Measurements from ENCODE around the gene RAB42.
"Not testable (repeated sequence)": the region's sequence is repeated elsewhere in the genome, so short reads cannot be mapped to it uniquely, and the experiment has no call there.

RAB42 gene

DNA sequence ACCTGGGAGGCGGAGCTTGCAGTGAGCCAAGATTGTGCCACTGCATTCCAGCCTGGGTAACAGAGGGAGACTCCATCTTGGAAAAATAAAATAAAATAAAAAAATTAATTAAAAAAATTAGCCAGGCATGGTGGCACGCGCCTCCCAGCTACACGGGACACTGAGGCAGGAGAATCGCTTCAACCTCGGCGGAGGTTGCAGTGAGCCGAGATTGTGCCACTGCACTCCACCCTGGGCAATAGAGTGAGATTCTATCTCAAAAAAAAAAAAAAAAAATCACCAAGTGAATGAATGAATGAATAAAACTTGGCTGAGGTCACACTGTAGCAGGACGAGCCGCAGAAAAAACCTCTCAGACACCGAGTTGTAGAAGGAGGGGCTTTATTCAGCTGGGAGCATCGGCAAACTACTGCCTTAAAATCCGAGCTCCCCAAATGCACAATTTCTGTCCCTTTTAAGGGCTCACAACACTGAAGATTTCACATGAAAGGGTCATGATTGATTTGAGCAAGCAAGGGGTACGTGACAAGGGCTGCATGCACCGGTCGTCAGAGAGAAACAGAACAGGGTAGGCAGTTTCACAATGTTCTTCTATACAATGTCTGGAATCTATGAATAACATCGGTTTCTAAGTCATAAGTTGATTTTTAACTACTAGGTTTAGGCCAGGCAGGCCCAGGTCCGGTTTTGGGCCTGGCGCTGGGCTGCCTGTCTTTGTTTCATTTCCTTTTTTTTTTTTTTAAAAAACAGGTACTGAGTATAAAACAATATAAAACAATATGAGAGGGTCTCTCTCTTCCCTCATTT is 5.3 kb upstream of the RAB42 start:
- DNase-seq: not testable (repeated sequence)

DNA sequence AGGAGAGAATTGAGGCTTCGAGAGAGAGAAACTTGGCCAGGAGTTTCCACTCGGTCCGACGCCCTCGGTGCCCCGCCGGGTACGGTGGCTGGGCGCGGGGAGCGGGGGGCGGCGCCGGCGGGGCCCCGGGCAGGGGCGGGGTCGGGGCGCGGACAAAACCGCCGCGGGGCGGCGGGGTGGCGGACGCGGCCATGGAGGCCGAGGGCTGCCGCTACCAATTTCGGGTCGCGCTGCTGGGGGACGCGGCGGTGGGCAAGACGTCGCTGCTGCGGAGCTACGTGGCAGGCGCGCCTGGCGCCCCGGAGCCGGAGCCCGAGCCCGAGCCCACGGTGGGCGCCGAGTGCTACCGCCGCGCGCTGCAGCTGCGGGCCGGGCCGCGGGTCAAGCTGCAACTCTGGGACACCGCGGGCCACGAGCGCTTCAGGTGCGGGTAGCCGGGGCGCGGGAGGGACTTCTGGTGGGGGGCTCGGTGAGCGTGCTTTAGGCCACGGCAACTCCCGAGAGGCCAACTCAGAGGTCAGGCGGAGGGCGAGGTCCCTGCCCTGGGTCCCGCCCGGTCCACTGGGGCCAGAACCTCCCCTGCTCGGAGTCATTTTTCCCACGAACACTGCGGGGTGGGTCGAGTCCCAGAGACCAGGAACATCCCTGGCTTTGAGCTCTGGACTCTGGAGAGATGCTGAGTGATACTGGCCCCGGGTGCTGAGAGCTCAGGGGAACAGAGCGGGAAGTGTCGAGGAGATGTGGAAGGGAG is 431 bp downstream of the RAB42 start:
- no peak for DNase-seq

DNA sequence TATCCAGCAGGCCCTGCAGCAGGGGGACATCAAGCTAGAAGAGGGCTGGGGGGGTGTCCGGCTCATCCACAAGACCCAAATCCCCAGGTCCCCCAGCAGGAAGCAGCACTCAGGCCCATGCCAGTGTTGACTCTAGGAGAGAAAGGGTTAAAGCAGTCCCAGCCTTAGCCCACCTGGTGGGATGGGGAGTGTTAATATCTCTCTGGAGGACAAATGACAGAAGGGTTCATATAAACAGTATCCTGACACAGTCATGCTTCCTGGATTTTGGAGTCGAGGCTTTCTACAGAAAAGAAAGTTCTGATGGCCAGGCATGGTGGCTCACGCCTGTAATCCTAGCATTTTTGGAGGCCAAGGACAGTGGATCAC is 1.9 kb downstream of the RAB42 start:
- not testable (repeated sequence) for DNase-seq

DNA sequence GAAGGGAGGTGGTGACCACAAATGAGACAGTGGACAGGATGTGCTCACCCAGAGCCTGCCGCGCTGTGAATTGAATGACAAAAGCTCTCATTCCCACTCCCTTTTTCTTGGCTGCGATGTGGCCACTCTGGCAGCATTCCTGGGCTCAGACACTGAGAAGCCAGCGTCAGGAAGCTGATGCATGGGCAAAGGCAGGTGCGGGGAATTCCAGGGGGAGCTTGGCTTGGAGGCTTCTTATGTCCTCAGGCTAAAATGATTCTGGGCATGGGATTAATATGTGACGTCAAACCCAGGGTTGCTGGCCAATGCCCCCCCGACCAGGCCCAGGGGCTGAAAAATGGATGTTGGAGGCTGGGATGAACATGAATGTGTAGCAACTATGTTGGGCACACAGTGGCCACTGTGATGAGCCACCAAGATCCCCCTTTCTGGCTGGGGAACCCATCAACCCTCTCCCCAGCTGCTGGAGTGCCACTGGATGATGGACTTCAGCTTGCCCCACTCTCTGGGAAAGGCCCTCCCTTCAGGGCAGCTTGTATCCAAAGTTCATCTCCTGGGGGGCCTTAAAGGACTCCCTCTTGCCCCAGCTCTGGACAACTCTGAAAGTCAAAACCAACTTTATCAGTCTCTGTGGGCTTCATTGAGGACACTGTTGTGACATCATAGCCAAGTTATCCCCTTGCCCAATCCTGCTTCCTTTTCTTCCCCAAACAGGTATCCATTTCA is 2.8 kb downstream of the RAB42 start:
- DNase-seq: peak in 2 of 14 donors; percentile 8 to 20

DNA sequence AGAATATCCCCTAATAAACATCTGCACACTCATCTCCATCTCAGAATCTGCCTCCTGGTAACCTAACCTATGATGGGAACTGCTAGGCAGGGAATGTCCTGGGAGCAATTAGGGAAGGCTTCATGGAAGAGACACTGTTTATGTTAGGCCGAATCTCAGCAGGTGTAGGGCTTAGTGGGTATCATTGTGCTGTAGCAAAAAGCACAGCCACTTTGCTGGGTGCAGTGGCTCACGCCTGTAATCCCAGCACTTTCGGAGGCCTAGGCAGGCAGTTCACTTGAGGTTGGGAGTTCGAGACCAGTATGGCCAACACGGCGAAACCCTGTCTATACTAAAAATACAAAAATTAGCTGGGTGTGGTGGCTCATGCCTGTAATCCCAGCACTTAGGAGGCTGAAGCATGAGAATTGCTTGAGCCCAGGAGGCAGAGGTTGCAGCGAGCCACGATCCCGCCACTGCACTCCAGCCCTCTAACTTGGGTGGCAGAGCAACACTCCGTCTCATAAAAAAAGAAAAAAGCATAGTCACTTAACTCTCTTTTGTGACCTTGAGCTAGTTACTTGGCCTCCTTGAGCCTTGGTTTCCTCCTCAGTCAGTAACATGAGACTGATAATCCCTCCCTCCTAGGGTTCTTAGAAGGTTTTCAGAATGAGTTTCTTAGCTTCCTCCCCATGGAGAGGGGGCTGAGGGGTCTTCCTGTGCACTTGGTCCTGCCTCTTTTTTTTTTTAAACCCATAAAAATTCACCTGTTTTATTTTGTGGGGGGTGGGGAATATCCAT is 3.5 kb downstream of the RAB42 start:
- no peak for DNase-seq

DNA sequence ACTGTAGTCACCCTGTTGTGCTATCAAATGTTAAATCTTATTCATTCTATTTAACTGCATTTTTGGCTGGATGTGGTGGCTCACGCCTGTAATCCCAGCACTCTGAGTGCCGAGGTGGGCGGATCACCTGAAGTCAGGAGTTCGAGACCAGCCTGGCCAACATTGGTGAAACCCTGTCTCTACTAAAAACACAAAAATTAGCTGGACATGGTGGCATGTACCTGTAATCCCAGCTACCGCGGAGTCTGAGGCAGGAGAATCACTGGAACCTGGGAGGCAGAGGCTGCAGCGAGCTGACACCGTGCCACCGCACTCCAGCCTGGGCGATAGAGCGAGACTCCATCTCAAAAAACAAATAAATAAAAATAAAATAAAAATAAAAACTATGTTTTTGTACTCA is 4.2 kb downstream of the RAB42 start:
- DNase-seq: not testable (repeated sequence)

DNA sequence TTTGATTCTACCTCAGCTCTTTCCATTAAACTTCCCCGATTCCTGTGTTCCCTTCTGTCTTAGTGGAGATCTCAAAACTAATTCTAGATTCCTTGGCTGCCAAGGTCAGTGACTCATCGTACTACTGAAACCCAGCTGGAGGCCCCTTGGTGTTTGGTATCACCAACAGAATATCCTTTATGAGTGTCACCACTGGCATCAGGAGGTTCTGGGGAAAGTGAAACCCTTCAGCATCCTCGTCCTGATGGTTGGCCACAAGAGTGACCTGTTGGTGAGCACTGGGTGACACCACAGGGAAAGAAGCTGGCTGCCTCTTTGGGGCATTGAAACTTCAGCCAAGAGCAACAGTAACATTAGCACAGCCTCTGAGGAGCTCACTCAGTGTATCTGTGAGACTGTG is 9.6 kb downstream of the RAB42 start:
- no peak for DNase-seq

DNA sequence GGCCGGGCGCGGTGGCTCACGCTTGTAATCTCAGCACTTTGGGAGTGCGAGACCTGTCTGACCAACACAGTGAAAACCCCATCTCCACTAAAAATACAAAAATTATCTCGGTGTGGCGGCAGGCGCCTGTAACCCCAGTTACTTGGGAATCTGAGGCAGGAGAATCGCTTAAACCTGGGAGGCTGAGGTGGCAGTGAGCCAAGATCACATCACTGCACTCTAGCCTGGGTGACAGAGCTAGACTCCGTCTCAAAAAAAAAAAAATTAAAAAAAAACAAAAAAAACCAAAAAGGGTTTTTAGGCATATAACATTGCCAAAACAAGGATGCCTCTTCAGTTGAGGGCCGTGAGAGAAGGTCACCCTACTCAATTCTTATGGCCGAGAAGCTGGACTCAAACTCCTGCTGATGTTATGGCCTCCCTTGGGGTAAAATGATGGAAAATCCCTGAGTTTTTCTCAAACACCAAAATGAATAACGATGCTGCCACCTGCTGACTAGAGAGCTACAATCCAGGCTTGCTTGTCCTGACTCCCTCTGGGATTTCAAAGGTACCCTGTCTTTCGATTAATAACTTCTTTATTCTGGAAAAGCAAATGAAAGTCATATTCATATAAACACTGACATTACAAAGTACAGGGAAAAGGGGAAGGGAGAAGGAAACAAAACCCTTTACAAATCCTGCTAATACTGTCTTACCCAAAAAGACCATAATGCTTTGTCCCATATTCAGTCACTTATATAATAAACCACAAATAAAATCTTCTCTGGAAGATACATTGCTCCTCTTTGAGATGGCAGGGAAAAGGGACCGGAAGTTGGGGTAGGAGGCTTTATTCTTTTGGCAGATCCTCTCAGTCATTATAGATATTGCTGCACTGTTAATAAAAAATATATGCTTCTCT is 10.7 kb downstream of the RAB42 start:
- DNase-seq: peak in 8 of 14 donors; percentile 11 to 47 (median 24)

DNA sequence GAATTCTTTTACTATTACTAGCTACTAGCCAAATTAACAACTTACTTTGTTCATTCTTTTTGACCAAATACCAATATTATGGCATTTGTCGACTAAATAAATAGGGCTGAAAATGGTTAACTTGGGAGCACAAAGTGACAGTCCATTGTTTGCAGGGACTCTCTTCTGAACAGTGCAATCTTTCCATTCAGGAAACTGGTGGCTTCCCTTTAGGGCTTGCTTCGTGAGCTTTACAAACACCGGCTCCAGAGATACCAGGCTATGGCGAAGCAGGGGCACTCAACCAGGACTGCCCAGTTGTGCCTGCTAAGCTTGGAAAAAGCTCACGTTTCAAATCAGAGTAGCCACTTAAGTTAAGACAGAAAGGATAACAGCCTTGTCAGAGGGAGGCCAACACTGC is 12.3 kb downstream of the RAB42 start:
- no peak for DNase-seq

DNA sequence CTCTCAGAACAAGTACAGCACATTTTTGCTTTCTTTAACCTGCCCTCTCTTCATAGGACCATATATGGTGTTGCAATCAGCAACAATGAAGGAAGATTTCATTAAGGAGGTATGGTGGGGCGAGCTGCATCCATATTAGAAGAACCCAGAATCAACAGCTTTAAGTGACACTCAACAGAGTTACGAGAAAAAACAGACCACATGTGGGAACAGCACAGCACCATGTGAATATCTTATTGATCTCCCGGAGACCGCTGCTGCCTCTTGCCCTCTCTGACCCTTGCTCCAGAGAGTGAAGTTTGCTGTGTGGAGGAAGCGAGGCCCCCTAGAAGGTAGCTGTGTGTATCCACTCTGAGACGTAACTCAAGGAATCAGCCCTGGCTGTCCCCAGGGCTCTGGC is 12.9 kb downstream of the RAB42 start:
- no peak for DNase-seq

DNA sequence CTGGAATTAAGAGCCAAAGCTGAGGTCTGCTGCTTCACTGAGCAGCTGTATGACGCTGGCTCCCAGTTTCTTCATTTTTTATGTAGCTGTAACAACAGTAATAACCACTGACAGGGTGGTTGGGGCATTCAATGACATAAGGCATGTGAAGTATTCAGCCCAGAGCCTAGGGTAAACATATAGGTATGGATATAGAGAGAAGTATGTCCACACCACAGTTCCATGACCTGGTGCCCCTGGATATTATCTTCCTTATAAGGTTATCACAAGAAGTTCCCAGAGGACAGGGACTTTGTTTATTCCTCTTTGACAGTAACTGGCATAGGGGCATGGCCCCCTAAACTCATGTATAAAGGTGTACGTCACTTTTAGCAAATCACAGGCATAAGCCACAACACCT is 14.7 kb downstream of the RAB42 start:
- DNase-seq: no peak

DNA sequence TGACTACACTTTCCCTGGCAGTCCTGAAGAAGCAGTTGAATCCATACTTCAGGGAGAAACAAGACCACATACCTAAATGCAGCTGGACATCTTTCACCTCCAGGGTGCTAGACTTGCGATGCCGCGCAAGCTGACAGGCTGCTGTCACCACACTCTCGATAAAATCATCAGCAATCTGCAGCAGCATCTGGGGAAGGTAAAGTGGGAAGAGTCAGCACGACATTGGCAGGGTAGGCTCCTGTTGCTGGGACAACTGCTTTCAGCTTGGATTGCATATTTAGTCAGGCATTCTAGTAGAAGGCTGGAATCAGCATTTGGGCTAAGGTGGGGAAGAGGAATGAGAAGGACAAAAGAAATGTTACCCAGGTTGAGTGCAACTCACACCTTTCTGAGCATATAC is 21.1 kb downstream of the RAB42 start:
- DNase-seq: no peak

DNA sequence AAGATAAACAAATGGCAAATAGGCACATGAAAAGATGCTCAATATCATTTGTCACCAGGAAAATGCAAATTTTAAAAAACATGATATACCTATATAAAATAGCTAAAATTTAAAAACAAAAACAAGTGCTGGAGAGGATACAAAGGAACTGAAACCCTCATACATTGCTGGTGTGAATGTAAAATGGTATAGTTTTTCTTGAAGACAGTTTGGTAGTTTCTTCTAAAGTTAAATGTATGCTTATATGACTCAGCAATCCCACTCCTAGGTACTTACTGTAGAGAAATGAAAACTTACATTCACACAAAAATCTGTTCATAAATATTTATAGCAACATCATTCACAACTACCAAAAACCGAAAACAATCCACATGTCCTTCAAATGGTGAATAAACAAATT is 39.6 kb downstream of the RAB42 start:
- no peak for DNase-seq

DNA sequence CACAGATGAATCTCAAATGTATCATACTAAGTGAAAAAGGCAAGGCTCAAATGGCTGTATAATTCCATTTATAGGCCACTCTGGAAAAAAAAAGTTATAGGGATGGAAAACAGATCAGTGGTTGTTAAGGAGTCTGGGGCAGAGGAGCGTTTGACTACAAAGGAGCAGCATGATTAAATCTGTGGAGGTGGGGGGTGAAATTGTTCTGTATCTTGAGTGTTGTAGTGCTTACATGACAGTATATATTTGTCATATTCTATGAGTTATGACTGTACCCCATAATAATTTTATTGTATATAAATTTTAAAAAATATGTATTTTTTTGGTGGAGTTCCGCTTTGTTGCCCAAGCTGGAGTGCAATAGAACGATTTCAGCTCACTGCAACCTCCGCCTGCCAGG is 40.5 kb downstream of the RAB42 start:
- no peak for DNase-seq

DNA sequence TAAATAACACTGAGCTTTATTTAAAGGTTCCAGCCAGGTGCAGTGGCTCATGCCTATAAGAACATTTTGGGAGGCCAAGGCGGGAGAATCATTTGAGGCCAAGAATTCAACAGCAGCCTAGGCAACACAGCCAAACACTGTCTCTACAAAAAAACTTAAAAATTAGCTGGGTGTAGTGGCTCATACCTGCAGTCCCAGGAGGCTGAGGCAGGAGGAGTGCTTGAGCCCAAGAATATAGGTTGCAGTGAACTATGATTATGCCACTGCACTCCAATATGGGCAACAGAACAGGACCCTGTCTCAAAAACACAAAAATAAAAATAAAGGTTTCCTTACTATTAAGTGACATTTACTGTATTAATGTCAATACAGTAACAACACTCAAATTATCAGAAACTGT is 48.7 kb downstream of the RAB42 start:
- no peak for DNase-seq

DNA sequence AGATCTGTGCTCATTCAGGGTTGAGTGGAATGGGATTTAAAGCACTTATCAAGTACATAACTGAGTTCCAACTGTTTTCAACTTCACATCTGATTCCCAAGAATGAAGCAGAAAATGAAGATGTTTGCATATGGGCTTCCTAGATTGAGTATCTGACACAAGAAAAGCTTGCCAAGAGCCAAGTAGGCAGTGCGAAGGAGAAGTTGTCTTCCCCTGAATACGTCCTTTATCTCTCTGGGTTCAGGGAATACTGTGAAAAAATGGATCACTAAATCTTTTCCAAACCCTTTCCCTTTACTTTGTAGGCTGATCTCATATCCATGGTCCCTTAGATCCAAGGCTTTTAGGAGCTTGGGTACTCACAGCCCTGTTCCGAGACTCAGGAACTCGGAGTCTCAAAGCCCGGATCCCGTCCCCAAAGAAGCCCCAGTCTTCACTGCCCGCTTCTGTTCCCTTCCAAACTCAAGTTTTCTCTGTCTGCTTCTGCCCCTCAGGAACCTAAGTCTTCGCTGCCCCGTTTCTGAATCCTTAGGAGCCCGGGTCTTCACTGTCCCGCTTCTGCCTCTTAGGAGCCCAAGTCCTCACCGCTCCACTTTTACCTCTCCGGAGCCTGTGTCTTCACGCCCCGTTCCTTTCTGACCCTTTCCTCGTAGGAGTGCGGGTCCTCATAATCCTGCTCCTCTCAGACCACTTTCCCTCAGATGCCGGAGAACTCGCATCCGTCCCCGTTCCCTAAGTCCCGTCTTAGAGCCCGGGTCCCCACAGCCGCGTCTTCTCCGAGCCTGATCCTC is 50.2 kb downstream of the RAB42 start:
- peak in 2 of 14 donors; percentile 39 to 59 for DNase-seq

DNA sequence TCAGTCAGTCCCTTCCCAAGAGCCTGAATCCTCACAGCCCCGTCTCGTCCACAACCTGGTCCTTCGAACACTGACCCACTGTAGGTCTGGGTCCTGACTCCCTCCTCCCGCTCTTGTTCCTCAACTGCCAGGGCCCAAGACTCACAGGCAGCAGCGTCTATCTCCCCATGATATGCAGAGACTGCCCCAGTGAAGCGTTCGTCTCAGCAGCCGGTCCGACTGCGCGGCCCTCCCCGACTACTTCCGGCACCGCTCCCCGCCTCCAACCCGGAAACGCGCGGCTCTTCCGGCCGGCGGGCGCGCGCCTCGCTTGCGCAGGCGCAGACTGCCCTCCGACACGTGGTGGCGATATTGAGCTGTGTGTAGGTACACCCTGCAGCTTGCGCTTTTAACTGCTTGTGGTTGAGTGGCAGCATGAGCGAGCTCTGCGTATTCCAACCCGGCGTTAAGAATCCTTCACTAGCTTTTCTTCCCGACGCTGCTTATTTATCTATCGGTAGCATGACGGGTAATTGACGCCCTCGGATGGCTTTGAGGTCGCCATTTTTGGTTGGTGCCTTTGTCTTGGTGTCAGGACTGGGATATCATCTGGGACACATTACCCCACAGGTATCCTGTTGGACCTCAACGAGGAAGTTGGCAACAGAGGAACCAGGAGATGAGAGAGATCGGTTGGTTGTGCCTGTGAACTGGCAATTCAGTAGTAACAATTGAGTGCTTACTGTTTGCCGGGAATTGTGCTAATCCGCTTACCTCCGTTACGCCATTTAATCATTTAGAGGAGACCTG is 51.0 kb downstream of the RAB42 start, which contains the start of gene TAF12:
Gene TAF12 (minus strand): TSS at position 221 of the 789 bp plus-strand sequence. CDS start 20,986 bp downstream, outside the sequence.
- DNase-seq: peak; percentile 67 to 96 (median 90)

DNA sequence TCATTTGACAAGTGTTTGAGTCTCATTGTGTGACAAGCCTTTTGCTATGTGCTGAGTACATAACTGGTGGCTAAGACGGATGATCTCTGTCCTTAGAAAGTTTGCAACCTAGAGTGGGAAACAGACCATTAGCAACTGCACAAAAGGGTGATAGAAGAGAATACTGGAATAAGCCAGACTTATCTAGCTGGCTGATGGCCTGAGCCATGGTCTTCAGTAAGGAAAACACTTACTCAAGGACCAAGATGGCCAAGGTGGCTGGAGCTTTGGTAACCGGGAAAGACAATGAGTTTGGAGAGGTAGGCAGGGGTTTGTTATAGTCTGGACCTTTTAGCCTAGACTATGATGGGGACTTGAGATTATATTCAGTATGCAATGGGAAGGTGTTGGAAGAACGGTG is 52.4 kb downstream of the RAB42 start:
- no peak for DNase-seq

All from C1 segment of cervical spinal cord (tissue), 14 donors.